SU-DHL-6 (cell line): ENCODE data around the gene OGG1.

Experiments
- H2AFZ ChIP-seq: fragments of 200-600 bp; sonication (generic); 2 replicates; pipeline ENCODE4 v1.6.1; 2014; ENCODE audit warnings: low read depth, mild to moderate bottlenecking, moderate library complexity, mixed read lengths, antibody characterized with exemption, low read length; ENCODE audit not compliant: severe bottlenecking
- H3F3A ChIP-seq: fragments of 200-600 bp; shearing (Covaris generic); 2 replicates; pipeline ENCODE4 v1.6.0; 2016; ENCODE audit warnings: antibody characterized with exemption, mild to moderate bottlenecking; ENCODE audit not compliant: insufficient read depth
- H3K27ac ChIP-seq: fragments of 200-600 bp; sonication (generic); 2 replicates; pipeline ENCODE4 v1.5.1; 2016; ENCODE audit warnings: low read depth, mild to moderate bottlenecking, low read length, moderate library complexity, mixed read lengths
- H3K27me3 ChIP-seq: fragments of 200-600 bp; sonication (generic), shearing (Covaris generic); 2 replicates; pipeline ENCODE4 v1.6.0; 2014; ENCODE audit warnings: mild to moderate bottlenecking, low read length
- H3K36me3 ChIP-seq: fragments of 200-600 bp; sonication (generic); 2 replicates; pipeline ENCODE4 v1.6.1; 2014; ENCODE audit warnings: mild to moderate bottlenecking, low read length, mixed read lengths
- H3K4me2 ChIP-seq: fragments of 300-600, 200-600 bp; shearing (Covaris generic), sonication (generic); 2 replicates; pipeline ENCODE4 v1.6.0; 2014; ENCODE audit warnings: low read length, low read depth, mild to moderate bottlenecking; ENCODE audit not compliant: poor library complexity, severe bottlenecking
- H3K4me3 ChIP-seq: fragments of 200-600 bp; sonication (generic); 2 replicates; pipeline ENCODE4 v1.5.1; 2014; ENCODE audit warnings: antibody characterized with exemption, low read length, mild to moderate bottlenecking, mixed read lengths; ENCODE audit not compliant: insufficient read depth, poor library complexity, severe bottlenecking
- H3K79me2 ChIP-seq: fragments of 200-600 bp; sonication (generic); 2 replicates; pipeline ENCODE4 v1.6.1; 2014; ENCODE audit warnings: mild to moderate bottlenecking, low read length, moderate library complexity; ENCODE audit not compliant: insufficient read depth
- H3K9ac ChIP-seq: fragments of 200-600 bp; sonication (generic); 2 replicates; pipeline ENCODE4 v1.7.0; 2014; ENCODE audit warnings: mild to moderate bottlenecking, low read length
- H3K9me2 ChIP-seq: fragments of 200-600 bp; sonication (generic); replicated peaks from 2 replicates; pipeline ENCODE4 v1.6.1; 2014; ENCODE audit warnings: low read length; ENCODE audit not compliant: insufficient read depth
- H3K9me3 ChIP-seq: fragments of 200-600 bp; sonication (generic); 2 replicates; pipeline ENCODE4 v1.6.1; 2014; ENCODE audit warnings: low read length, mixed read lengths; ENCODE audit not compliant: insufficient read depth
- H4K20me1 ChIP-seq: fragments of 200-600 bp; sonication (generic); 2 replicates; pipeline ENCODE4 v1.6.1; 2014; ENCODE audit warnings: low read depth, mild to moderate bottlenecking, antibody characterized with exemption, low read length, moderate library complexity, mixed read lengths
- EZH2phosphoT487 ChIP-seq: fragments of 200-600 bp; sonication (generic), shearing (Covaris generic); conservative IDR thresholded peaks from 2 replicates; pipeline ENCODE4 v1.6.1; 2018; ENCODE audit warnings: mild to moderate bottlenecking, antibody characterized with exemption, low read length, moderate library complexity, mixed read lengths
- TF ChIP-seq, protein P1 (sequence below): fragments of 200-600 bp; sonication (generic); IDR thresholded peaks from one replicate; pipeline ENCODE4 v1.5.1; 2017; ENCODE audit warnings: antibody characterized with exemption, mild to moderate bottlenecking, low read length, moderate library complexity; ENCODE audit not compliant: insufficient read depth, poor library complexity, severe bottlenecking

OGG1 gene

DNA sequence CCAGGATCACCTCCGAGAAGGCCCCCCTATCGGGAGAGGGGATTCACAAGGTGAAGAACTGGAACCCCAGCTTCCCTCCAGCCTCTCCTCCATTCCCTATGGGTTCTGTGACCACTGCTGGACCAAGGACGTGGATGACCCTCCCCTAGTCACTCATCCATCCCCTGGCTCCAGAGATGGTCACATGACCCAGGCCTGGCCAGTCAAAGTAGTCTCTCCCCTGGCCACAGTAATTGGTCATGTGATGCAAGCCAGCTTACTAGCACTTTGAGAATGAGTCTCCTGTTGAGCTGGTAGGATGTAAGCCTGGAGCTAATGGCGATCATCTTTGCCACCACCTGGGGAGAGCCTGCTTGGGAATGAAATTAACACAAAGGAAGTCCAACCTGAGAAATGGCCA is 16.1 kb downstream of the OGG1 start:
- Histone ChIP-seq H3K9ac (no peak overlapping the region), H3K9me2 (no peaks in the 10 kb centered on the region), H3K79me2 (no peaks in the 10 kb centered on the region), H3K27me3 (no peaks in the 10 kb centered on the region), H3K4me3 (no peak overlapping the region), H3K4me2 (no peak overlapping the region), H3K9me3 (no peaks in the 10 kb centered on the region), H3K27ac (no peak overlapping the region), H3K36me3 (no peaks in the 10 kb centered on the region), H2AFZ (no peak overlapping the region), H3F3A (0 out of 2 replicates have a peak, but pooled peaks cover 4% of the 10 kb centered on the region), H4K20me1 (no peaks in the 10 kb centered on the region)
- TF ChIP-seq, protein P1, sequence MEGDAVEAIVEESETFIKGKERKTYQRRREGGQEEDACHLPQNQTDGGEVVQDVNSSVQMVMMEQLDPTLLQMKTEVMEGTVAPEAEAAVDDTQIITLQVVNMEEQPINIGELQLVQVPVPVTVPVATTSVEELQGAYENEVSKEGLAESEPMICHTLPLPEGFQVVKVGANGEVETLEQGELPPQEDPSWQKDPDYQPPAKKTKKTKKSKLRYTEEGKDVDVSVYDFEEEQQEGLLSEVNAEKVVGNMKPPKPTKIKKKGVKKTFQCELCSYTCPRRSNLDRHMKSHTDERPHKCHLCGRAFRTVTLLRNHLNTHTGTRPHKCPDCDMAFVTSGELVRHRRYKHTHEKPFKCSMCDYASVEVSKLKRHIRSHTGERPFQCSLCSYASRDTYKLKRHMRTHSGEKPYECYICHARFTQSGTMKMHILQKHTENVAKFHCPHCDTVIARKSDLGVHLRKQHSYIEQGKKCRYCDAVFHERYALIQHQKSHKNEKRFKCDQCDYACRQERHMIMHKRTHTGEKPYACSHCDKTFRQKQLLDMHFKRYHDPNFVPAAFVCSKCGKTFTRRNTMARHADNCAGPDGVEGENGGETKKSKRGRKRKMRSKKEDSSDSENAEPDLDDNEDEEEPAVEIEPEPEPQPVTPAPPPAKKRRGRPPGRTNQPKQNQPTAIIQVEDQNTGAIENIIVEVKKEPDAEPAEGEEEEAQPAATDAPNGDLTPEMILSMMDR, result no peak
- no peak for TF ChIP-seq EZH2phosphoT487

DNA sequence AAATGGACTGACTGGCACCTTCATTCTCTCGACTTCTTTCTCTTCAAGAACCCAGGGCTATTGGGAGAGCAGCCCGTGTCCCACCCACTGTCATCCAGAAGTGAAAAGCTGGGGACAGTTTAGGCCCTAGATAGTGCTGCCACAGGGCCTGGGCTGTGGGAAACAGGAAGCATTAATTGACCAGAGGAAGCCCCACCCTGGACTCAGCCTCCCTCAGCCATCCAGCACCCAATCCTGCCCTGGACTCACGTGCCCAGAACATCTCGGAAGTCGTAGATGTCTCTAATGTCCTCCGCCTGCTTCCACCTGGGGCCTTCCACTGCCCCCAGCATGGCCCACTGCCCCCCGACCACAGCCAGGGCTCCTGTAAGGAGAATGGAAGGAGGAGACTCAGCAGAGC is 17.7 kb downstream of the OGG1 start:
- Histone ChIP-seq H3F3A (0 out of 2 replicates have a peak, but pooled peaks cover 4% of the 10 kb centered on the region), H3K4me3 (no peak overlapping the region), H3K9ac (no peak overlapping the region), H3K27ac (no peak overlapping the region), H4K20me1 (no peaks in the 10 kb centered on the region), H2AFZ (no peak overlapping the region), H3K79me2 (no peaks in the 10 kb centered on the region), H3K27me3 (no peaks in the 10 kb centered on the region), H3K4me2 (no peak overlapping the region), H3K9me3 (no peaks in the 10 kb centered on the region), H3K9me2 (no peaks in the 10 kb centered on the region), H3K36me3 (no peaks in the 10 kb centered on the region)
- TF ChIP-seq EZH2phosphoT487, result no peak
- TF ChIP-seq, protein P1, result no peak

DNA sequence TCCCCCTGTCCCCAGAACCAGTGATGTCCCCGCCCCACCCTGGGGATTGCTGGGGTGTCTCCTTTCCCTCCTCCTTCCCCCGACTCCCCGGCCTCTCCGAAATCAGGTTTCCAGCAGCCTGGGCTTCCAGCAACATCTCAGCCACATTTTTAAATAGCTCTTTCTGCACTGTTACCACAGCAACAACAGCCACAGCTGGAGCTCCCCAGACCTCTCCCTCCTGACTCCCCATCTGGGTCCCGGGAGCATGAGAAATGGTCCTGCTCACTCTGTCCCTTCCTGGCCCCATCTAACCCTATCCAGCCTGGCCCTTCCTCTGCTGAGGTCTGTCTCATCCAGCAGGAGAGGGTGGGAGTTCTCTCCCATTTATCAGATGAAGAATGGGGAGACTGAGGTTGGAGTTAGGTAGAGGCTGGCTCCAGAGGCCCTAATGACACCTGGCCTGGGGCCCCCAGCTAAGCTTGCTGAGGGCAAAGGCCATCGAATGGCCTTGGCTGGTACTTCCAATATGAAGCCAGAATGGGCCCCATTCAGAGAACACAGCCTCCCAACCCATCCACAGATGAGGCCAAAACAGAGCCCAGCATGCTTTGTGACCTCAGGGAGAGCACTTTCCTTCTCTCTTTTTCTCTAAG is 18.5 kb downstream of the OGG1 start:
- no peak overlapping the region for H3K4me2 ChIP-seq
- no peaks in the 10 kb centered on the region for H3K36me3 ChIP-seq
- TF ChIP-seq, protein P1, result no peak
- TF ChIP-seq EZH2phosphoT487, result no peak
- no peaks in the 10 kb centered on the region for H4K20me1 ChIP-seq
- no peak overlapping the region for H3K27ac ChIP-seq
- no peaks in the 10 kb centered on the region for H3K9me3 ChIP-seq
- H3K9me2 ChIP-seq, result no peaks in the 10 kb centered on the region
- H3K9ac ChIP-seq, result no peak overlapping the region
- H3F3A ChIP-seq, result 0 out of 2 replicates have a peak, but pooled peaks cover 4% of the 10 kb centered on the region
- H3K4me3 ChIP-seq, result no peak overlapping the region
- no peaks in the 10 kb centered on the region for H3K27me3 ChIP-seq
- H2AFZ ChIP-seq, result no peak overlapping the region
- no peaks in the 10 kb centered on the region for H3K79me2 ChIP-seq
